GM23338 (cell line): Measurements from ENCODE around the gene TMEM207.

Experiments
- EZH2 ChIP-seq: fragments of 200-600 bp; sonication (generic); IDR thresholded peaks from one replicate; pipeline ENCODE4 v1.8.0; 2017; ENCODE audit warnings: antibody characterized with exemption, mild to moderate bottlenecking, low read depth; ENCODE audit not compliant: unreplicated experiment
- STAT1 ChIP-seq: IDR thresholded peaks from one replicate; pipeline ENCODE4 v1.6.1; 2016; ENCODE audit warnings: antibody characterized with exemption; ENCODE audit not compliant: unreplicated experiment
- TF ChIP-seq, protein P1 (sequence below), 2 experiments: fragments of 200-600 bp in 1 of 2; sonication (generic) in 1 of 2; conservative IDR thresholded peaks; 2 replicates each; pipeline versions ENCODE4 v1.5.1 to v1.6.1; 2016 to 2017; ENCODE audit warnings: antibody characterized with exemption in 2 of 2, low read depth in 2 of 2, mild to moderate bottlenecking in 2 of 2, moderate library complexity in 1 of 2

DNA sequence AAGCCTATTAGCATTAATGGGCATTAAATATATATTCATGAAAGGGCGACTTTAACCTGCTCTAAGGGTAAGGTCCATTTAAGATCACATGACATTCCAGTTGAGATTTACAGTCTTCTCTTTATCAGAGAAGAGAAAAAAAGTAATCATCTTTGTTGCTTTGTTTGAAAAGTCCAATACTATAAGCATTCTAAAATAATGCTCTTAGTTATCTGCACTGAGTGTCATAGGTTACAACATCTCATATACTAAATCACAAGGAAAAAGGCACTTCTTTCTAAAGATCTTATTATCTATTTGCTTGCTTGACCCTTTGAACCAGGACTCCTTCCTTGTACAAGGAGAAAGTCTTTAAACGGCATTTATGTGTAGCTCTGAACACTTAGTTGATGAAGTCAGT lies 1.4 kb downstream of the TMEM207 start:
- TF ChIP-seq EZH2 (no peak), STAT1 (no peak)
- TF ChIP-seq, protein P1, sequence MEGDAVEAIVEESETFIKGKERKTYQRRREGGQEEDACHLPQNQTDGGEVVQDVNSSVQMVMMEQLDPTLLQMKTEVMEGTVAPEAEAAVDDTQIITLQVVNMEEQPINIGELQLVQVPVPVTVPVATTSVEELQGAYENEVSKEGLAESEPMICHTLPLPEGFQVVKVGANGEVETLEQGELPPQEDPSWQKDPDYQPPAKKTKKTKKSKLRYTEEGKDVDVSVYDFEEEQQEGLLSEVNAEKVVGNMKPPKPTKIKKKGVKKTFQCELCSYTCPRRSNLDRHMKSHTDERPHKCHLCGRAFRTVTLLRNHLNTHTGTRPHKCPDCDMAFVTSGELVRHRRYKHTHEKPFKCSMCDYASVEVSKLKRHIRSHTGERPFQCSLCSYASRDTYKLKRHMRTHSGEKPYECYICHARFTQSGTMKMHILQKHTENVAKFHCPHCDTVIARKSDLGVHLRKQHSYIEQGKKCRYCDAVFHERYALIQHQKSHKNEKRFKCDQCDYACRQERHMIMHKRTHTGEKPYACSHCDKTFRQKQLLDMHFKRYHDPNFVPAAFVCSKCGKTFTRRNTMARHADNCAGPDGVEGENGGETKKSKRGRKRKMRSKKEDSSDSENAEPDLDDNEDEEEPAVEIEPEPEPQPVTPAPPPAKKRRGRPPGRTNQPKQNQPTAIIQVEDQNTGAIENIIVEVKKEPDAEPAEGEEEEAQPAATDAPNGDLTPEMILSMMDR (conservative IDR thresholded peaks at IDR 0.05; ENCODE audit: low read depth in 2 of 2) = no peak
